Smooth muscle cell of trachea (primary cell): ENCODE results near the gene LMNA. TPM values are rescaled to one million over a fixed set of nuclear protein-coding genes. Genes with fewer than 3 reads are reported as not detected.

Source experiments
- total RNA-seq: library from RNA; depleted of rRNA; stranded (reverse); fragments of >200 nt; gene quantifications from 2 replicates; pipeline ENCODE4 v1.2.1, GENCODE V29; 2014

LMNA gene
- total RNA-seq: 2,363 and 2,796 TPM in 2 replicates

DNA sequence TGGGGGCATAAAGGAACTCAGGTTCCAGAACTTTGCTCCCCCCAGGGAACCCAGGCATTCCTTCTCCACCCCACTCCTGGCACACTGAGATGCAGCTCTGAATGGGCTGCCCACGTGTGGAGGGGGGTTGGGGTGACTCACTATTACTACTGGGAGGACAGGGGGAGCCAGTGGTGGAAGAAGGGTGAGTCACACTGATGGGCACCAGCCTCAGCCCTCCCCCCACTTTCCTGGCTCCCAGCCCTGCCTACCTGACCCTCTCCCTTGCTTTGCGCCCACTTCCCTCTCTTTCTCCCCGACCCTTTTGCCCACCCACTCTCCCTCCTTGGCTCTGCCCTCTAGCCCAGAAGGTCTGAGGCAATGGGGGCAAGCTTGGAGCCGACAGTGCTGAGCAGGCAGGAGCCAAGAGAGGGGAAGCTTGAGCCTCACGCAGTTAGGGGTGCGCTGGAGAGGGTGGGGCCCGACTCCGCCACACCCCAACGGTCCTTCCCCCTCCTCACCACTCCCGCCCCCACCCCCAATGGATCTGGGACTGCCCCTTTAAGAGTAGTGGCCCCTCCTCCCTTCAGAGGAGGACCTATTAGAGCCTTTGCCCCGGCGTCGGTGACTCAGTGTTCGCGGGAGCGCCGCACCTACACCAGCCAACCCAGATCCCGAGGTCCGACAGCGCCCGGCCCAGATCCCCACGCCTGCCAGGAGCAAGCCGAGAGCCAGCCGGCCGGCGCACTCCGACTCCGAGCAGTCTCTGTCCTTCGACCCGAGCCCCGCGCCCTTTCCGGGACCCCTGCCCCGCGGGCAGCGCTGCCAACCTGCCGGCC, at the start of gene LMNA:
Gene LMNA (plus strand): TSS at position 611 of the 818 bp plus-strand sequence. CDS start 208 bp downstream, outside the sequence.

DNA sequence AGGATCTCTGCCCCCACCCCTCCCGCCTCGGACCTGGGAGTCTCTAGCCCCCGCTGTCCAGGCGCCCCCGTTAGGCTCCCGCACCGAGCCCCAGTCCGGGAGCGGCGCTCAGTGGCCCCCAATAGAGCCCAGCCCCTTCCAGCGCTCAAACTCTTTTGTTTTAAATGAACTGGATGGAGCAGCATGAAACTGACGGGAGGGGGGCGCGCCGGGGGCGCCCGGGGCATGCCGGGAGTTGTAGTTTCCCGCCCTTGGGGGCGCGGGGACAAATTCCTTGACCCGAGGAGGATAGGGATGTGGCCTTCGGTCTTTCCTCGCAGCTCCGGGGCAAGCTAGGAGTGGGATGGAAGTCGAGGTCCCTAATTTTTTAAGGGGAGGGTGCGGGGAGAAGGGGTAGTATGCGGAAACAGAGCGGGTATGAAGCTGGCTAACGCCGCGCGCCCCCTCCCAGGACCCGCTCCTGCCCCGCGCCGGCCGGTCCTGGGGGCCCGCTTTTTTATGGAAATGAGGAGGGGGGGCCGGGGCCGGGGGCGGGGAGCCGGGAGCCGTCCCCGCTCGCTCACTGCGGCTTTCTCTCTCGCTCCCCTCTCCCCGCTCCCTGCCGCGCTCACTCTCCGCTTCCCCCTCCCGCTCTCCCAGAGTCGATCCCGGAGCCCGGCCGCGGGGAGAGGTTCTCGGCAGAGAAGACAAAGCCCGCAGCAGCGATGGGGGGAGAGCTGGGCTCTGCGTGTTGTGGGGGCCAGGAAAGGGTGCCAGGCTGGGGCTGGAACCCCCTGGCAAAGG, 32.0 kb upstream of the LMNA start, which contains the start of gene MEX3A:
Gene MEX3A (minus strand): TSS at position 157 of the 783 bp plus-strand sequence. CDS start 467 bp downstream, outside the sequence.

DNA sequence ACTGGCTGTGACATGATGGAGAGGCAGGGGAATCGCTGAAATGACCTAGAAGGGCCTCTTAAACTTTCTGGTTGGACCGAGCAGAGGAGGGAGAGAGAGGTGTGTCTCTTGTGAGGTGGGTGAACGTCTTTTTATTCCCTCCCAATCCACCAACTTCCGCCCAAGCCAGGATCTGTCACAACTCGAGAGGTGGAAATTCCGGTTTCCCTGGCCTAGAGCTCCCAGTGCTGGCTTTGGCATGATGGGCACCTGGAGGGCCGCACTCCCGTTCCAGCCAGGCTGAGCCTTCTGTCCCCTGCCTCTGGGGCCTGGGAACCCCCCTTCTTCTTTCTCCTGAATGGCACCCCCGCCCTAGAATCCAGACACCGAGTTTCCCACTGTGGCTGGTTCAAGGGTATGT, 38.9 kb downstream of the LMNA start, which contains the start of gene SEMA4A:
Gene SEMA4A (plus strand): TSS at position 224 of the 400 bp plus-strand sequence. CDS start 994 bp downstream, outside the sequence.

Other genes starting within 250 kb of the LMNA start
- gene RIT1, start 203.4 kb upstream of the LMNA start, total RNA-seq: 33.4 and 49.2 TPM in 2 replicates
- 23.1 and 26.5 TPM in 2 replicates for gene KHDC4, start 180.3 kb upstream of the LMNA start, total RNA-seq
- not detected in 2 replicates for gene RXFP4, start 173.1 kb upstream of the LMNA start, total RNA-seq
- 109 and 173 TPM in 2 replicates for gene ARHGEF2, start 136.2 kb upstream of the LMNA start, total RNA-seq
- 512 and 711 TPM in 2 replicates for gene SSR2, start 93.8 kb upstream of the LMNA start, total RNA-seq
- 10.9 and 12.9 TPM in 2 replicates for gene UBQLN4, start 60.9 kb upstream of the LMNA start, total RNA-seq
- gene LAMTOR2, start 59.9 kb upstream of the LMNA start, total RNA-seq: 49.6 and 72.1 TPM in 2 replicates
- gene RAB25, start 53.6 kb upstream of the LMNA start, total RNA-seq: not detected in 2 replicates
- gene MEX3A, start 32.2 kb upstream of the LMNA start, total RNA-seq: 0.73 and 2.0 TPM in 2 replicates
- gene SEMA4A, start 38.9 kb downstream of the LMNA start, total RNA-seq: 1.7 and 1.8 TPM in 2 replicates
- 7.7 and 8.1 TPM in 2 replicates for gene SLC25A44, start 79.4 kb downstream of the LMNA start, total RNA-seq
- gene PMF1, start 98.3 kb downstream of the LMNA start, total RNA-seq: 23.8 and 54.4 TPM in 2 replicates
- gene BGLAP, start 127.5 kb downstream of the LMNA start, total RNA-seq: 0.83 TPM in 1 of 2 replicates, not detected in the other
- 0.29 and 0.66 TPM in 2 replicates for gene PAQR6, start 133.3 kb downstream of the LMNA start, total RNA-seq
- 40.3 and 68.3 TPM in 2 replicates for gene SMG5, start 168.1 kb downstream of the LMNA start, total RNA-seq
- 1.3 and 3.0 TPM in 2 replicates for gene TMEM79, start 169.6 kb downstream of the LMNA start, total RNA-seq
- gene GLMP, start 181.0 kb downstream of the LMNA start, total RNA-seq: 79.4 and 138 TPM in 2 replicates
- not detected in 2 replicates for gene VHLL, start 184.6 kb downstream of the LMNA start, total RNA-seq
- 486 and 506 TPM in 2 replicates for gene CCT3, start 223.6 kb downstream of the LMNA start, total RNA-seq
- 0.33 TPM in 1 of 2 replicates, not detected in the other for gene TSACC, start 223.8 kb downstream of the LMNA start, total RNA-seq